ENCODE results near the gene TUBD1. TPM values are rescaled to one million over a fixed set of nuclear protein-coding genes. Genes with fewer than 3 reads are reported as not detected.
A peak's percentile ranks its signal among the peaks of the same experiment; 100 is the strongest.
"Not testable (repeated sequence)": the region's sequence is repeated elsewhere in the genome, so short reads cannot be mapped to it uniquely, and the experiment has no call there.

Gene TUBD1
- total RNA-seq, 1 donor from 2014 or later = 9.0 TPM

DNA sequence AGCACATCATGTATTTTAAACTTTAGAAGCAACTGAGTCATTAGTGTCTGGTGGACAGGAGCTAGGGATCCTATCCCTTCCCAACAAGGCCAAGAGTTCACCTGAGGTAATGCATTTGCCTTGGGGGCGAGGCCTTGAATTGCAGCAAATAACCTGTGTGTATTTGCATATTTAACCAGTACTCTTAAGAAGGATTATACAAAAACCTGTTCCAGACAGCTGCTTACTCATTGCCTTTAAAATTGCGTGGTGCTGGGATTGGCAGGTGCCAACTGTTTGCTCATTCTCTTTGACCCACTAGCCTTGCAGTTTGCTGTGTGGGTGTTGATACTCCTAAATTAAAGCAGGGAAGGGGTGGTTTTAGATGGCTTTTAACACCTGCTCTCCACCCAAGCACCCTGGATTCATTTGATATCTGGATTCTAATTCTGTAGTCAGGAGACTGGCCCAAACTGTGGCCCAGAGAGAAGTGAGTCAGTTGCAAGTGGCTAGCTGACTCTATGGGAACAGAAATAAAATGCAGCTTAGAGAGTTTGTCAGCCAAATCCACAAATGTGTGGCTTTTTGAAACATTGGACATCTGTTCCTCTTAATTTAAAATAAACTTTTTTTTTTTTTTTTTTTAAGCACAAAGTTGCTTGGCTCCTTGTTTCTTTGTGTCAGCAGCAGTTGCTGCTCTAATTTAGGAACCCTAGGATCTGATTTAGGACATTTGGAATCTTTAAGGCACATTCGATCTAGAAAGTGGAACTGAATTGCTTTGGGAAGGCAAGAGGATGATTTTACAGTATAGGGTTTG, 46.9 kb downstream of the TUBD1 start:
- Mint-ChIP-seq H3K36me3 (ENCODE audit: low read depth, unreplicated experiment) (peaks cover 14% of the 10 kb centered on the region), H3K4me1 (ENCODE audit: low read depth, unreplicated experiment) (peaks cover 27% of the 10 kb centered on the region), H3K4me3 (ENCODE audit: unreplicated experiment) (peak overlapping the region; percentile 54), H3K9me3 (ENCODE audit: unreplicated experiment) (no peaks in the 10 kb centered on the region), H3K27ac (ENCODE audit: unreplicated experiment) (peak overlapping the region; percentile 100), H3K27me3 (ENCODE audit: low read depth, unreplicated experiment) (no peaks in the 10 kb centered on the region)
- DNase-seq (ENCODE audit: low read depth) = peak; percentile 91
- H3K79me2 ChIP-seq (ENCODE audit: insufficient read depth, low read length) = peaks cover 15% of the 10 kb centered on the region
- H3K9ac ChIP-seq (ENCODE audit: low read length) = peak overlapping the region; percentile 100
- H3K9me3 ChIP-seq (ENCODE audit: insufficient read depth, low read depth, low read length) = no peaks in the 10 kb centered on the region
- H4K20me1 ChIP-seq (ENCODE audit: insufficient read depth, low read length) = no peaks in the 10 kb centered on the region
- peaks cover 11% of the 10 kb centered on the region for H3K36me3 ChIP-seq (ENCODE audit: insufficient read depth, low read length)
- FAIRE-seq = no peak
- H3K4me2 ChIP-seq (ENCODE audit: low read length) = peak overlapping the region; percentile 38
- H2AFZ ChIP-seq (ENCODE audit: low read depth, low read length) = no peak overlapping the region
- H3K4me3 ChIP-seq (ENCODE audit: insufficient read depth, low read depth, low read length) = no peak overlapping the region
- peak overlapping the region; percentile 80 for H3K27ac ChIP-seq (ENCODE audit: low read depth, low read length)
- TF ChIP-seq EZH2 (IDR thresholded peaks at IDR 0.05; ENCODE audit: insufficient read depth, low read length) = no peak
- H3K27me3 ChIP-seq (ENCODE audit: insufficient read depth, low read length) = no peaks in the 10 kb centered on the region
- peaks cover 20% of the 10 kb centered on the region for H3K4me1 ChIP-seq (ENCODE audit: insufficient read depth, low read length)

- TF ChIP-seq EZH2 (IDR thresholded peaks at IDR 0.05; ENCODE audit: insufficient read depth, low read length) = no peak
- no peak for TF ChIP-seq CTCF (IDR thresholded peaks at IDR 0.05; ENCODE audit: insufficient read depth, low read depth, low read length)
- peak overlapping the region; percentile 16 for H3K4me2 ChIP-seq (ENCODE audit: low read length)
- DNase-seq (ENCODE audit: low read depth) = peak; percentile 69
- peak overlapping the region; percentile 80 for H3K27ac ChIP-seq (ENCODE audit: low read depth, low read length)
- H3K36me3 Mint-ChIP-seq (ENCODE audit: low read depth, unreplicated experiment) = peaks cover 21% of the 10 kb centered on the region
- no peaks in the 10 kb centered on the region for H3K27me3 ChIP-seq (ENCODE audit: insufficient read depth, low read length)
- peaks cover under 1% of the 10 kb centered on the region for H4K20me1 ChIP-seq (ENCODE audit: insufficient read depth, low read length)
- H3K4me3 ChIP-seq (ENCODE audit: insufficient read depth, low read depth, low read length) = no peak overlapping the region
- FAIRE-seq = no peak
- H3K27me3 Mint-ChIP-seq (ENCODE audit: low read depth, unreplicated experiment) = no peaks in the 10 kb centered on the region
- H3K27ac Mint-ChIP-seq (ENCODE audit: unreplicated experiment) = peak overlapping the region; percentile 100
- H3K9me3 Mint-ChIP-seq (ENCODE audit: unreplicated experiment) = no peaks in the 10 kb centered on the region
- H3K36me3 ChIP-seq (ENCODE audit: insufficient read depth, low read length) = peaks cover 19% of the 10 kb centered on the region
- peaks cover 20% of the 10 kb centered on the region for H3K4me1 ChIP-seq (ENCODE audit: insufficient read depth, low read length)
- no peaks in the 10 kb centered on the region for H3K9me3 ChIP-seq (ENCODE audit: insufficient read depth, low read depth, low read length)
- peak overlapping the region; percentile 54 for H3K4me3 Mint-ChIP-seq (ENCODE audit: unreplicated experiment)
- H2AFZ ChIP-seq (ENCODE audit: low read depth, low read length) = no peak overlapping the region
- peaks cover 23% of the 10 kb centered on the region for H3K79me2 ChIP-seq (ENCODE audit: insufficient read depth, low read length)
- H3K9ac ChIP-seq (ENCODE audit: low read length) = peak overlapping the region; percentile 100
- peaks cover 27% of the 10 kb centered on the region for H3K4me1 Mint-ChIP-seq (ENCODE audit: low read depth, unreplicated experiment)
Observed at GRCh38 chr17:59844884-59845594, 47.7 kb downstream of the TUBD1 start.

- Mint-ChIP-seq H3K36me3 (ENCODE audit: low read depth, unreplicated experiment) (peaks cover 40% of the 10 kb centered on the region), H3K27ac (ENCODE audit: unreplicated experiment) (peak overlapping the region; percentile 100), H3K27me3 (ENCODE audit: low read depth, unreplicated experiment) (no peaks in the 10 kb centered on the region), H3K4me1 (ENCODE audit: low read depth, unreplicated experiment) (peaks cover 20% of the 10 kb centered on the region), H3K9me3 (ENCODE audit: unreplicated experiment) (no peaks in the 10 kb centered on the region), H3K4me3 (ENCODE audit: unreplicated experiment) (peak overlapping the region; percentile 98)
- peaks cover 35% of the 10 kb centered on the region for H3K36me3 ChIP-seq (ENCODE audit: insufficient read depth, low read length)
- H3K9ac ChIP-seq (ENCODE audit: low read length) = peak overlapping the region; percentile 100
- FAIRE-seq (no peak), DNase-seq (ENCODE audit: low read depth) (peak; percentile 97)
- H3K9me3 ChIP-seq (ENCODE audit: insufficient read depth, low read depth, low read length) = no peaks in the 10 kb centered on the region
- peaks cover 42% of the 10 kb centered on the region for H3K79me2 ChIP-seq (ENCODE audit: insufficient read depth, low read length)
- no peaks in the 10 kb centered on the region for H3K27me3 ChIP-seq (ENCODE audit: insufficient read depth, low read length)
- H3K4me3 ChIP-seq (ENCODE audit: insufficient read depth, low read depth, low read length) = peak overlapping the region; percentile 95
- peaks cover 18% of the 10 kb centered on the region for H4K20me1 ChIP-seq (ENCODE audit: insufficient read depth, low read length)
- no peak overlapping the region for H2AFZ ChIP-seq (ENCODE audit: low read depth, low read length)
- H3K27ac ChIP-seq (ENCODE audit: low read depth, low read length) = peak overlapping the region; percentile 100
- H3K4me2 ChIP-seq (ENCODE audit: low read length) = peak overlapping the region; percentile 85
- TF ChIP-seq EZH2 (IDR thresholded peaks at IDR 0.05; ENCODE audit: insufficient read depth, low read length) (no peak), CTCF (IDR thresholded peaks at IDR 0.05; ENCODE audit: insufficient read depth, low read depth, low read length) (no peak)
- peaks cover 20% of the 10 kb centered on the region for H3K4me1 ChIP-seq (ENCODE audit: insufficient read depth, low read length)
Observed at GRCh38 chr17:59842901-59843652, 49.7 kb downstream of the TUBD1 start.

DNA sequence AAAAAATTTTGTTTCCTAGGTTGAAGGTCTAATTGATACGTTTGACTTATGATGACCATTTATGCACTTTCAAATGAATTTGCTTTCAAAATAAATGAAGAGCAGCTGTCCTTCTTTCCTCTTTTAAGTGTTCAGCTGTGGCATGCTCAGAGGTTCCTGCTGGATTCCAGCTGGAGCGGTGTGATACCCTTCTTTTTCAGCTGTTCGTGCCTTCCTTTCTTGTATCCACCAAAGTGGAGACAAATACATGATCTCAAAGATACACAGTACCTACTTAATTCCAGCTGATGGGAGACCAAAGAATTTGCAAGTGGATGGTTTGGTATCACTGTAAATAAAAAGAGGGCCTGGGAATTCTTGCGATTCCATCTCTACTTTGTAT, 50.9 kb downstream of the TUBD1 start:
- H3K4me1 Mint-ChIP-seq (ENCODE audit: low read depth, unreplicated experiment) = peaks cover 23% of the 10 kb centered on the region
- Histone ChIP-seq H3K9ac (ENCODE audit: low read length) (peak overlapping the region; percentile 100), H3K27ac (ENCODE audit: low read depth, low read length) (peak overlapping the region; percentile 100), H3K4me1 (ENCODE audit: insufficient read depth, low read length) (peaks cover 25% of the 10 kb centered on the region), H3K4me3 (ENCODE audit: insufficient read depth, low read depth, low read length) (peak overlapping the region; percentile 95), H3K79me2 (ENCODE audit: insufficient read depth, low read length) (peaks cover 45% of the 10 kb centered on the region), H4K20me1 (ENCODE audit: insufficient read depth, low read length) (peaks cover 19% of the 10 kb centered on the region), H3K36me3 (ENCODE audit: insufficient read depth, low read length) (peaks cover 36% of the 10 kb centered on the region), H3K4me2 (ENCODE audit: low read length) (peak overlapping the region; percentile 85)
- H3K4me3 Mint-ChIP-seq (ENCODE audit: unreplicated experiment) = peak overlapping the region; percentile 98
- DNase-seq (ENCODE audit: low read depth); H3K9me3 Mint-ChIP-seq (ENCODE audit: unreplicated experiment); H3K9me3 ChIP-seq (ENCODE audit: insufficient read depth, low read depth, low read length); H3K27me3 ChIP-seq (ENCODE audit: insufficient read depth, low read length); H3K27me3 Mint-ChIP-seq (ENCODE audit: low read depth, unreplicated experiment); FAIRE-seq; H2AFZ ChIP-seq (ENCODE audit: low read depth, low read length): not testable (repeated sequence)
- H3K27ac Mint-ChIP-seq (ENCODE audit: unreplicated experiment) = peak overlapping the region; percentile 100
- H3K36me3 Mint-ChIP-seq (ENCODE audit: low read depth, unreplicated experiment) = peaks cover 41% of the 10 kb centered on the region
